Measurements from ENCODE around the gene CTNNA2. TPM values are rescaled to one million over a fixed set of nuclear protein-coding genes. Genes with fewer than 3 reads are reported as not detected.

Gene CTNNA2
- total and polyA plus RNA-seq, 4 donors: 0.01 to 0.37 TPM; not detected in 2

- Histone ChIP-seq H3K4me1 (ENCODE audit: control insufficient read depth in 5 of 5, insufficient read depth in 5 of 5, low read length in 5 of 5) (no peaks in the 10 kb centered on the region), H3K9me3 (ENCODE audit: control insufficient read depth in 4 of 4, insufficient read depth in 3 of 4, low read length in 3 of 4) (peaks cover 0 to 2% (median 0%) of the 10 kb centered on the region in 4 donors), H3K36me3 (ENCODE audit: control insufficient read depth in 4 of 4, insufficient read depth in 4 of 4, low read length in 4 of 4) (no peaks in the 10 kb centered on the region), H3K9ac (ENCODE audit: insufficient read depth in 1 of 2, low read length in 2 of 2) (no peak overlapping the region), H3K27ac (ENCODE audit: low read depth in 1 of 2, low read length in 1 of 2) (no peak overlapping the region), H3K27me3 (ENCODE audit: control insufficient read depth in 3 of 3, insufficient read depth in 3 of 3, low read length in 2 of 3) (no peaks in the 10 kb centered on the region), H3K4me3 (no peak overlapping the region)
- no peak for ATAC-seq (ENCODE audit: insufficient read depth, low FRiP score)
- TF ChIP-seq CTCF (IDR thresholded peaks at IDR 0.05; ENCODE audit: control extremely low read depth, extremely low read depth): no peak
- peak; percentile 23 to 76 (median 74) for DNase-seq
- WGBS, 2 donors: 75 to 82% methylated on average over 3 of the region's 3 CpGs
Measured at GRCh38 chr2:80113399-80113798, 600.5 kb downstream of the CTNNA2 start.

GRCh38 chr2:80114812-80115211, 602.0 kb downstream of the CTNNA2 start:
- no peak for ATAC-seq (ENCODE audit: insufficient read depth, low FRiP score)
- WGBS, 2 donors: 56 to 64% methylated on average over 4 of the region's 4 CpGs

GRCh38 chr2:80117401-80117800, 604.5 kb downstream of the CTNNA2 start:
- H3K9me3 ChIP-seq (ENCODE audit: control insufficient read depth in 4 of 4, insufficient read depth in 3 of 4, low read length in 3 of 4): no peaks in the 10 kb centered on the region
- no peaks in the 10 kb centered on the region for H3K4me1 ChIP-seq (ENCODE audit: control insufficient read depth in 5 of 5, insufficient read depth in 5 of 5, low read length in 5 of 5)
- ATAC-seq (ENCODE audit: insufficient read depth, low FRiP score) (no peak), DNase-seq (no peak)
- TF ChIP-seq CTCF (IDR thresholded peaks at IDR 0.05; ENCODE audit: control extremely low read depth, extremely low read depth): no peak
- H3K36me3 ChIP-seq (ENCODE audit: control insufficient read depth in 4 of 4, insufficient read depth in 4 of 4, low read length in 4 of 4): no peaks in the 10 kb centered on the region
- no peaks in the 10 kb centered on the region for H3K27me3 ChIP-seq (ENCODE audit: control insufficient read depth in 3 of 3, insufficient read depth in 3 of 3, low read length in 2 of 3)
- H3K27ac ChIP-seq (ENCODE audit: low read depth in 1 of 2, low read length in 1 of 2): no peak overlapping the region
- no peak overlapping the region for H3K9ac ChIP-seq (ENCODE audit: insufficient read depth in 1 of 2, low read length in 2 of 2)
- H3K4me3 ChIP-seq: no peak overlapping the region

More at GRCh38 chr2:80114812-80115211, 602.0 kb downstream of the CTNNA2 start:
- Histone ChIP-seq H3K36me3 (ENCODE audit: control insufficient read depth in 4 of 4, insufficient read depth in 4 of 4, low read length in 4 of 4) (no peaks in the 10 kb centered on the region), H3K27ac (ENCODE audit: low read depth in 1 of 2, low read length in 1 of 2) (no peak overlapping the region), H3K27me3 (ENCODE audit: control insufficient read depth in 3 of 3, insufficient read depth in 3 of 3, low read length in 2 of 3) (no peaks in the 10 kb centered on the region), H3K9ac (ENCODE audit: insufficient read depth in 1 of 2, low read length in 2 of 2) (no peak overlapping the region), H3K4me3 (no peak overlapping the region), H3K9me3 (ENCODE audit: control insufficient read depth in 4 of 4, insufficient read depth in 3 of 4, low read length in 3 of 4) (peaks cover 0 to 2% (median 0%) of the 10 kb centered on the region in 4 donors), H3K4me1 (ENCODE audit: control insufficient read depth in 5 of 5, insufficient read depth in 5 of 5, low read length in 5 of 5) (no peaks in the 10 kb centered on the region)
- no peak for TF ChIP-seq CTCF (IDR thresholded peaks at IDR 0.05; ENCODE audit: control extremely low read depth, extremely low read depth)
- DNase-seq: no peak

GRCh38 chr2:80120866-80121265, 608.0 kb downstream of the CTNNA2 start:
- DNase-seq: no peak
- no peak overlapping the region for H3K27ac ChIP-seq (ENCODE audit: low read depth in 1 of 2, low read length in 1 of 2)
- H3K27me3 ChIP-seq (ENCODE audit: control insufficient read depth in 3 of 3, insufficient read depth in 3 of 3, low read length in 2 of 3): no peaks in the 10 kb centered on the region
- H3K9me3 ChIP-seq (ENCODE audit: control insufficient read depth in 4 of 4, insufficient read depth in 3 of 4, low read length in 3 of 4): peaks cover 0 to 2% (median 0%) of the 10 kb centered on the region in 4 donors
- no peak overlapping the region for H3K4me3 ChIP-seq
- no peaks in the 10 kb centered on the region for H3K4me1 ChIP-seq (ENCODE audit: control insufficient read depth in 5 of 5, insufficient read depth in 5 of 5, low read length in 5 of 5)
- no peak for ATAC-seq (ENCODE audit: insufficient read depth, low FRiP score)
- WGBS, 2 donors: 87 to 93% methylated on average over 3 of the region's 3 CpGs
- TF ChIP-seq CTCF (IDR thresholded peaks at IDR 0.05; ENCODE audit: control extremely low read depth, extremely low read depth): no peak
- no peak overlapping the region for H3K9ac ChIP-seq (ENCODE audit: insufficient read depth in 1 of 2, low read length in 2 of 2)
- no peaks in the 10 kb centered on the region for H3K36me3 ChIP-seq (ENCODE audit: control insufficient read depth in 4 of 4, insufficient read depth in 4 of 4, low read length in 4 of 4)
